LNCaP clone FGC (cell line): ENCODE results near the gene PRX.
A peak's percentile ranks its signal among the peaks of the same experiment; 100 is the strongest.
"Not testable (repeated sequence)": the region's sequence is repeated elsewhere in the genome, so short reads cannot be mapped to it uniquely, and the experiment has no call there.

Source experiments
- DNase-seq: peaks from one replicate; pipeline ENCODE4 v3.0.0-alpha.2; 2011; ENCODE audit warnings: low read depth
- H3K4me3 ChIP-seq: 2 replicates; pipeline ENCODE4 v1.5.1; 2011; ENCODE audit warnings: mild to moderate bottlenecking, low read depth, low read length, control low read depth
- TF ChIP-seq, protein P1 (sequence below): IDR thresholded peaks from 2 replicates; pipeline ENCODE4 v1.5.1; 2012; ENCODE audit warnings: mild to moderate bottlenecking; ENCODE audit not compliant: control insufficient read depth, insufficient read depth; ENCODE audit errors: extremely low read depth

The PRX gene

DNA sequence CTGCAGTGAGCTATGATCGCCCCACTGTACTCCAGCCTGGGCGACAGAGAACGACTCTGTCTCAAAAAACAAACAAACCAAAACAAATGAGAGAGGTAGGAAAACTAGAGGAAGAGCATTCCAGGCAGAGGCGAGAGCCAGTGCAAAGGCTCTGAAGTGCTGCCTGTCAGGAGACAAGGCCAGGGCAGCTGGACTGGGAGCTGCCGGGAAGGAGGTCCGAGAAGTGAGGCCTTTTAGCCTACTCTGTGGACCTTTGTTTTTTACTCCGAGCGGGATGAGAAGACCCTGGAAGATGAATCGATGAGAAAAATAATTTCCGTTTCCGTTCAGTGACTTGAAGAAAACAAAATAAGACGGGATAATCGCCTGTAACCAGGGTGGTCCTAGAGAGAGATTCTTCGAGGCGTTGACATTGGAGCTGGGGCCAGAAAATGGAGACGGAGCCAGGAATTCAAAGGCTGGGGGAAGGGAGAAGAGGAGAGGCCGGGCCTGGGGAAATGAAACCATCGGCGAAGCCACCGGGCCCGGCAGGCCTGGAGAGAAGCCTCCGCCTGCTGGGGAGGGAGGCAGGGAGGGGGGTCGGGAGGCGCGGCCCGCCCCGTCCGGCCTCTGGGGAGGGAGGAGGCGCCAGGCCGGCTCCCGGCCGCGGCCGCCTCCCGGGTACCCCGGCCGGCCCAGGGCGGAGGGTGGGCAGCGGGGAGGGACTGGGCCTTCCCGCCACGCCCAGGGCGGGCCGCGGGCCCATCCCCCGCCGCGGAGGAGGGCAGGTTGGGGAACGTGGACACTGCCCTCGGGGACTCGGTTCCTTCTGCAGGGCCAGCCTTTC lies 20.4 kb upstream of the PRX start:
- peak; percentile 49 for DNase-seq
- H3K4me3 ChIP-seq = peak overlapping the region; percentile 43
- TF ChIP-seq, protein P1, sequence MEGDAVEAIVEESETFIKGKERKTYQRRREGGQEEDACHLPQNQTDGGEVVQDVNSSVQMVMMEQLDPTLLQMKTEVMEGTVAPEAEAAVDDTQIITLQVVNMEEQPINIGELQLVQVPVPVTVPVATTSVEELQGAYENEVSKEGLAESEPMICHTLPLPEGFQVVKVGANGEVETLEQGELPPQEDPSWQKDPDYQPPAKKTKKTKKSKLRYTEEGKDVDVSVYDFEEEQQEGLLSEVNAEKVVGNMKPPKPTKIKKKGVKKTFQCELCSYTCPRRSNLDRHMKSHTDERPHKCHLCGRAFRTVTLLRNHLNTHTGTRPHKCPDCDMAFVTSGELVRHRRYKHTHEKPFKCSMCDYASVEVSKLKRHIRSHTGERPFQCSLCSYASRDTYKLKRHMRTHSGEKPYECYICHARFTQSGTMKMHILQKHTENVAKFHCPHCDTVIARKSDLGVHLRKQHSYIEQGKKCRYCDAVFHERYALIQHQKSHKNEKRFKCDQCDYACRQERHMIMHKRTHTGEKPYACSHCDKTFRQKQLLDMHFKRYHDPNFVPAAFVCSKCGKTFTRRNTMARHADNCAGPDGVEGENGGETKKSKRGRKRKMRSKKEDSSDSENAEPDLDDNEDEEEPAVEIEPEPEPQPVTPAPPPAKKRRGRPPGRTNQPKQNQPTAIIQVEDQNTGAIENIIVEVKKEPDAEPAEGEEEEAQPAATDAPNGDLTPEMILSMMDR = no peak

DNA sequence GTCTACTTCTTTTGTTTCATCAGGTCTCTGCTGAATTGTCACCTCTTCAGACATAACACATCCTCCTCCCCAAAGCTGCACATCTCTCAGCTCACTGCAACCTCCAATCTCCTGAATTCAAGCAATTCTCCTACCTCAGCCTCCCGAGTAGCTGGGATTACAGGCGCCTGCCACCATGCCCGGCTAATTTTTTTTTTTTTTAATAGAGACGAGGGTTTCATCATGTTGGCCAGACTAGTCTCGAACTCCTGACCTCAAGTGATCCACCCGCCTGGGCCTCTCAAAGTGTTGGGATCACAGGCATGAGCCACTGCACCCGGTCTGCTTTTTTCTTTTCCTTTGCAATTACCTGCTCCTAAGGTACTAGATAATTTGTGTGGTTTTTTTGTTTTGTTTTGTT lies 19.6 kb upstream of the PRX start:
- not testable (repeated sequence) for DNase-seq, H3K4me3 ChIP-seq

DNA sequence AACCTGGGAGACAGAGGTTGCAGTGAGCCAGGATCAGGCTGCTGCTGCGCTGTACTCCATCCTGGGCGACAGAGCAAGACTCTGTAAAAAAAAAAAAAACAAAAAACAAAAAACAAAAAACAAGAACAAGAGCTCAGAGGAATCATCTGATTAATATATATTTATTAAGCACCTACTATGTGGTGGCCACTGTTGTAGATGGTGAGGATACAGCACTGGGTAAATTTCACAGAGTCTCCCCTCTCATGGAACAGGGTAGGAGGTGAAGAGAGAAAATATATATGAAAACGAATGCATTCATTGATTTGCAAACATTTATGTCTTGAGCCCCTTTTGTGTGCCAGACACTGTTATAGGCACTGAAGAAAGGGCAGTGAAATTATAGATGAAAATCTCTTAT lies 18.5 kb upstream of the PRX start:
- no peak overlapping the region for H3K4me3 ChIP-seq
- DNase-seq = no peak

DNA sequence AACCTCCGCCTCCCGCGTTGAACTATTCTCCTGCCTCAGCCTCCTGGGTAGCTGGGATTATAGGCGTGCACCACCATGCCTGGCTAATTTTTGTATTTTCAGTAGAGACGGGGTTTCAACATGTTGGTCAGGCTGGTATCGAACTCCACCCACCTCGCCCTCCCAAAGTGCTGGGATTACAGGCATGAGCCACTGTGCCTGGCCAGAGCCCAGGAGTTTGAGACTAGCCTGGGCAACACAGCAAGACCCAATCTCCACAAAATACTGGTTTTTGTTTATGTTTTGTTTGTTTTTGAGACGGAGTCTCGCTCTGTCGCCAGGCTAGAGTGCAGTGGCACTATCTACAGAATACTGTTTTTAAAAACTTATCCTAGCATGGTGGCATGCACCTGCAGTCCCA lies 17.1 kb upstream of the PRX start:
- not testable (repeated sequence) for H3K4me3 ChIP-seq, DNase-seq

More for the DNA sequence above, 18.5 kb upstream of the PRX start:
- TF ChIP-seq, protein P1 = no peak

DNA sequence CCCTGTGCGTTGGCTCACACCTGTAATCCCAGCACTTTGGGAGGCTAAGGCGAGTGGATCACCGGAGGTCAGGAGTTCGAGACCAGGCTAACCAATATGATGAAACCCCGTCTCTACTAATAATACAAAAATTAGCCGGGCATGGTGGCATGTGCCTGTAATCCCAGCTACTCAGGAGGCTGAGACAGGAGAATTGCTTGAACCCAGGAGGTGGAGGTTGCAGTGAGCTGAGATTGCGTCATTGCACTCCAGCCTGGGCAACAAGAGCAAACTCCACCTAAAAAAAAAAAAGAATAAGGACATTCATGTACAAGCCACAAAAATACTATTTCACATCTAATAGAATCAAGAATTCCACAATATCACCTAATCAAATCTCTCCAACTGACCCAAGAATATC lies 15.0 kb upstream of the PRX start:
- not testable (repeated sequence) for DNase-seq

DNA sequence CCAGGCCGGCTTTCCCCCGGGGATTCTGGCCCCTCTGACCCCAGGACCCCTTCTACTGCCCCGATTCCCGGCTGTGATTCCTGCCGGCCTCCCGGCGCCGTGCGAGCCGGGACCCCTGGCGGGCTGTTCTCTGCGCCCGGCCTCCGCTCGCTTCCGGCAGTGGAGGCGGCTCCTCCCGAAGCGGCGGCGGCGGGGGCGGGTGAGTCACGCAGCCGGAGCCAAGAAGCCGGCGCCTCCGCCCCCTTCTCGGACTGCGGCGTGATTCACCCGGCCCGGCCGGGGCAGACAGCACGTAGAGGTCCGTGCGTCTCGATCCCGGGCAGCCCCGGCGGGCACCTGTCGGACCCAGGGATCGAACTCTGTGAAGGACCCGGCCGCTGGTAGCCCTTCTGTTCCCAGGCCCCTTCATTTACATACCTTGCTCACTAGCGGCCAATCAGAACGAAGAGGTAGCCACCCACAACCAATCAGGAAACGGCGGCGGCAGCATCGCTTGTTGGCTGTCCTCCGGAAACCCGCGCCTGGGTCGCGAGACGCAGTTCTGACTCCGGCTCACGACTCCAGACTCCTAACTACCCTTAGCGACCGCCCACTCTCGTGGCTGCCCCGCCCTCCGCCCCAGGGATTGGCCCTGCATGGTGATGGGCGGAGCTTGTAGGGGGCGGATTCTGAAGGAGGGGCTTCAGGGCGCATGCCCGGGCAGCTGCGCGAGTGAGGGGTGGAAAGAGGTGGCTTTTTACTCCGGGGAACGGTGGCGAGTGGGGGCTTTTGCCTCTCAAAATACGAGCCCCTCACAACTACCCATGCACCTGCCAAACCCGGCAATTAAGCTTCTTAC lies 12.5 kb upstream of the PRX start, which contains the start of gene SERTAD1:
Gene SERTAD1 (minus strand): TSS at position 543 of the 838 bp plus-strand sequence. CDS start 2,446 bp downstream, outside the sequence.
- TF ChIP-seq, protein P1 = peak; percentile 54
- peak within 1 kb of the TSS; percentile 84 for H3K4me3 ChIP-seq
- peak; percentile 96 for DNase-seq

More for the DNA sequence above, 15.0 kb upstream of the PRX start:
- not testable (repeated sequence) for H3K4me3 ChIP-seq

DNA sequence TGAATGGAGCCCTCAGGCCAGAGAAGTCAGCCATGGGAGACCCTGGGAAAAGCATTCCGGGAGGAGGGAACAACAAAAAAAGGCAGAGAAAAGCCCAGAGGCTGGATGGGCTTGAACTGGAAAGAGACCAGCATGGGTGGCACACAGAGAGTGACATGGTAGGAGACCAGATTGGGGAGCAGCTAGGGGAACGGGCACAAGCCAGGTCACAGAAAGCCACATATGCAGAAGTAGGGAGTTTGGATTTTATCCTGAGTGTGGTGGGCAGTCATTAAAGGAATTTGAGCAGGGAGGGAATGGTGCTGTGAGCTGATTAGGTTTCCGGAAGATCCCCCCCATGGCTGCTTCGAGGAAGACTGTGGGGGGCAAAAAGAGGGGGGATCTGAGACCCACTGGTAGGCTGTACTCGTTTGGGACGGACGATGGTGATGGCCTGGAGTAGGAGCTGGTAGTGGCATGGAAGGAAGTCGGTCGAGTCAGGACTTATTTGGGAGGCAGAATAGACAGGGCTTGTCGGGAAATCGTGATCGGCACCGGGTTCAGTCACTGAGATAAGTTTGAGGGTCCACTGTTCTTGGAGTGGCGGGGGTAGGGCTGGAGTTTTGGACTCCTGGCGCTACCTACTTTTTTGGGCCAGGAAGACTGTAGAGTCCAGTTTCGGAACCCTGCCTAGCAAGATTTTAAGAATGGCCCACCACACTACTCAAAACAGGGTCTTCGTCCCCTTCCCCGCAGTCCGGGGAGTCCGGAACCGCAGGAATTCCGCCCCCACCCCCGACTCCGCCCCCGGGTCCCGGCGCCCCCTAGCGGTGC lies 11.7 kb upstream of the PRX start:
- H3K4me3 ChIP-seq = peak overlapping the region; percentile 84
- TF ChIP-seq, protein P1 = no peak
- no peak for DNase-seq

DNA sequence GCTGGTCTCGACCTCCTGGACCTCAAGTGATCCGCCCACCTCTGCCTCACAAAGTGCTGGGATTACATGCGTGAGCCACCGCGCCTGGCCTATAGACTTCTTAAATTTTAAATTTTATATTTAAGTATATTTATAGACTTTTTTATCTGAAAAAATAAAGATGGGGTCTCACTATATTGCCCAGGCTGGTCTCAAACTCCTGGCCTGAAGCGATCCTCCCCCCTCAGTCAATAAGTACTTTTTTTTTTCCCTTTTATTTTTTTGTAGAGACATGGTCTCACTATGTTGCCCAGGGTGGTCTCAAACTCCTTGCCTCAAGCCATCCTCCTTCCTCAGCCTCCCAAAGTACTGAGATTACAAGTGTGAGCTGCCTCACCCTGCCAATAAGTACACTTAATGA lies 10.8 kb upstream of the PRX start:
- TF ChIP-seq, protein P1 = no peak
- DNase-seq = no peak
- no peak overlapping the region for H3K4me3 ChIP-seq
